Mucosa of stomach (tissue), 1 donor: ENCODE data around the gene ZNF225.

ENCODE experiments used
- H3K27me3 ChIP-seq: one replicate; pipeline ENCODE4 v1.7.0; 2013; ENCODE audit warnings: mild to moderate bottlenecking, low read length; ENCODE audit not compliant: control insufficient read depth, insufficient read depth
- H3K36me3 ChIP-seq: one replicate; pipeline ENCODE4 v1.7.0; 2013; ENCODE audit warnings: low read length; ENCODE audit not compliant: control insufficient read depth, insufficient read depth
- H3K4me1 ChIP-seq: one replicate; pipeline ENCODE4 v1.7.0; 2013; ENCODE audit warnings: mild to moderate bottlenecking, low read length; ENCODE audit not compliant: control insufficient read depth, insufficient read depth
- H3K4me3 ChIP-seq: one replicate; pipeline ENCODE4 v1.7.0; 2013; ENCODE audit warnings: low read length
- H3K9ac ChIP-seq: one replicate; pipeline ENCODE4 v1.7.0; 2013; ENCODE audit warnings: mild to moderate bottlenecking, low read length, moderate library complexity
- H3K9me3 ChIP-seq: one replicate; pipeline ENCODE4 v1.7.0; 2013; ENCODE audit warnings: mild to moderate bottlenecking, low read length, moderate library complexity; ENCODE audit not compliant: control insufficient read depth
- donor health status: Pancreatic carcinoma.

Gene ZNF225

GRCh38 chr19:44113138-44113783 lies at the start of gene ZNF225:
Gene ZNF225, plus strand, starts transcription at chr19:44113399. Its CDS starts 2,429 bp downstream, at chr19:44115828.
- Histone ChIP-seq H3K36me3 (no peaks in the 10 kb centered on the region), H3K4me3 (peak within 1 kb of the TSS; percentile 84), H3K9me3 (no peaks in the 10 kb centered on the region), H3K4me1 (no peaks in the 10 kb centered on the region), H3K9ac (peak within 1 kb of the TSS; percentile 70), H3K27me3 (no peaks in the 10 kb centered on the region)

GRCh38 chr19:44066305-44066704 lies 46.9 kb upstream of the ZNF225 start:
- H3K9ac ChIP-seq = no peak overlapping the region
- no peaks in the 10 kb centered on the region for H3K4me1 ChIP-seq
- H3K9me3 ChIP-seq = peaks cover 19% of the 10 kb centered on the region
- H3K36me3 ChIP-seq = peaks cover 13% of the 10 kb centered on the region
- H3K27me3 ChIP-seq = no peaks in the 10 kb centered on the region
- no peak overlapping the region for H3K4me3 ChIP-seq

- Histone ChIP-seq H3K4me3 (no peak overlapping the region), H3K9me3 (peaks cover 19% of the 10 kb centered on the region), H3K27me3 (no peaks in the 10 kb centered on the region), H3K36me3 (peaks cover 13% of the 10 kb centered on the region), H3K4me1 (no peaks in the 10 kb centered on the region), H3K9ac (no peak overlapping the region)
These were observed 43.8 kb upstream of the ZNF225 start for GRCh38 chr19:44069415-44069814.

GRCh38 chr19:44071824-44072542 lies 41.2 kb upstream of the ZNF225 start, which contains the start of gene ZNF284:
Gene ZNF284, plus strand, starts transcription at chr19:44072159. Its CDS starts 4,231 bp downstream, at chr19:44076390.
- H3K4me1 ChIP-seq = no peaks in the 10 kb centered on the region
- H3K36me3 ChIP-seq = no peaks in the 10 kb centered on the region
- peaks cover 5% of the 10 kb centered on the region for H3K9me3 ChIP-seq
- H3K27me3 ChIP-seq = no peaks in the 10 kb centered on the region
- H3K9ac ChIP-seq = peak within 1 kb of the TSS; percentile 58
- peak within 1 kb of the TSS; percentile 77 for H3K4me3 ChIP-seq

GRCh38 chr19:44072543-44073401 lies 40.4 kb upstream of the ZNF225 start:
- no peaks in the 10 kb centered on the region for H3K4me1 ChIP-seq
- H3K9me3 ChIP-seq = peaks cover 5% of the 10 kb centered on the region
- H3K9ac ChIP-seq = peak overlapping the region; percentile 58
- peak overlapping the region; percentile 77 for H3K4me3 ChIP-seq
- H3K27me3 ChIP-seq = no peaks in the 10 kb centered on the region
- H3K36me3 ChIP-seq = no peaks in the 10 kb centered on the region

GRCh38 chr19:44076325-44076724 lies 36.9 kb upstream of the ZNF225 start:
- Histone ChIP-seq H3K9me3 (no peaks in the 10 kb centered on the region), H3K36me3 (no peaks in the 10 kb centered on the region), H3K4me3 (no peak overlapping the region), H3K9ac (no peak overlapping the region), H3K4me1 (no peaks in the 10 kb centered on the region), H3K27me3 (no peaks in the 10 kb centered on the region)

- Histone ChIP-seq H3K9ac (no peak overlapping the region), H3K9me3 (no peaks in the 10 kb centered on the region), H3K27me3 (no peaks in the 10 kb centered on the region), H3K4me1 (no peaks in the 10 kb centered on the region), H3K36me3 (no peaks in the 10 kb centered on the region), H3K4me3 (no peak overlapping the region)
These were observed 21.1 kb upstream of the ZNF225 start for GRCh38 chr19:44092108-44092507.

- H3K9me3 ChIP-seq = no peaks in the 10 kb centered on the region
These were observed 19.1 kb upstream of the ZNF225 start, which contains the start of gene ZNF224 for GRCh38 chr19:44093931-44094765. Gene ZNF224, plus strand, starts transcription at chr19:44094361. Its CDS starts 3,513 bp downstream, at chr19:44097874.

GRCh38 chr19:44107751-44108150 lies 5.4 kb upstream of the ZNF225 start:
- H3K9ac ChIP-seq = no peak overlapping the region
- no peak overlapping the region for H3K4me3 ChIP-seq
- H3K9me3 ChIP-seq = peaks cover 20% of the 10 kb centered on the region

More at GRCh38 chr19:44093931-44094765, 19.1 kb upstream of the ZNF225 start, which contains the start of gene ZNF224:
- Histone ChIP-seq H3K4me3 (peak within 1 kb of the TSS; percentile 58), H3K27me3 (no peaks in the 10 kb centered on the region), H3K9ac (peak within 1 kb of the TSS; percentile 92), H3K4me1 (no peaks in the 10 kb centered on the region), H3K36me3 (no peaks in the 10 kb centered on the region)

GRCh38 chr19:44109458-44109857 lies 3.7 kb upstream of the ZNF225 start:
- Histone ChIP-seq H3K9me3 (peaks cover 20% of the 10 kb centered on the region), H3K27me3 (no peaks in the 10 kb centered on the region), H3K4me1 (no peaks in the 10 kb centered on the region), H3K9ac (no peak overlapping the region), H3K4me3 (no peak overlapping the region), H3K36me3 (peaks cover 11% of the 10 kb centered on the region)

More at GRCh38 chr19:44107751-44108150, 5.4 kb upstream of the ZNF225 start:
- Histone ChIP-seq H3K27me3 (no peaks in the 10 kb centered on the region), H3K36me3 (peaks cover 11% of the 10 kb centered on the region), H3K4me1 (no peaks in the 10 kb centered on the region)

GRCh38 chr19:44111910-44112463 lies 1.2 kb upstream of the ZNF225 start:
- no peak overlapping the region for H3K9ac ChIP-seq
- H3K4me1 ChIP-seq = no peaks in the 10 kb centered on the region
- no peak overlapping the region for H3K4me3 ChIP-seq

More at GRCh38 chr19:44111910-44112463, 1.2 kb upstream of the ZNF225 start:
- H3K36me3 ChIP-seq = peaks cover 2% of the 10 kb centered on the region
- peaks cover 12% of the 10 kb centered on the region for H3K9me3 ChIP-seq
- no peaks in the 10 kb centered on the region for H3K27me3 ChIP-seq
